ENCODE results near the gene ROM1. TPM values are rescaled to one million over a fixed set of nuclear protein-coding genes. Genes with fewer than 3 reads are reported as not detected.
A peak's percentile ranks its signal among the peaks of the same experiment; 100 is the strongest.

ROM1 gene
- total and polyA plus RNA-seq, 2 experiments from 2014 or later, result 1.5 to 3.2 TPM

DNA sequence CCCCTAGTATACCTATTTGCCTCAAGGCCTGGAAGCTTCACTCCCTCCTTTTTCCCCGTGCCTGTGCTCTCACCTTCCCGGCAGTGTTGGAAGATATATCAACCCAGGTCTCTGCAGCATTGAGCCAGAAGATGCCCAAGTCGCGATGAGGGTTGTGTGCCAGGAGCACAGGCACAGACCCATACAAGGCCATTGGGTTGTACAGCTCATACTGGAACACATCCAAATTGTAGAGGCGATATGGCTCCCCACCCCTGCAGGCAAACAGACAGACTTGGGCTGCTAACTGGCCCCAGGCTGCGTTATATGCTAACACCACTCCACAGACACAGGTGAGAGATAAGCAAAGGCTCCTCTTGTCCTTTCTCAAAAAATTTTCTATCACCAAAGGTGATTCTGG lies 19.4 kb downstream of the ROM1 start:
- no peaks in the 10 kb centered on the region for H3K27me3 ChIP-seq
- H4K20me1 ChIP-seq (ENCODE audit: insufficient read depth, poor library complexity, severe bottlenecking), result no peaks in the 10 kb centered on the region
- no peak for DNase-seq (ENCODE audit: low spot score)
- peaks cover 21% of the 10 kb centered on the region for H3K79me2 ChIP-seq
- no peak overlapping the region for H2AFZ ChIP-seq
- H3K36me3 ChIP-seq (replicated peaks; ENCODE audit: insufficient read depth, low read depth), result no peaks in the 10 kb centered on the region
- H3K4me3 ChIP-seq, result no peak overlapping the region
- 97% methylated on average over 6 of the region's 6 CpGs for WGBS (ENCODE audit: low lambda C conversion rate, missing lambda C conversion rate)
- H3K4me1 ChIP-seq (ENCODE audit: insufficient read depth), result no peaks in the 10 kb centered on the region
- H3K4me2 ChIP-seq, result no peak overlapping the region
- no peak overlapping the region for H3K27ac ChIP-seq
- H3K9me3 ChIP-seq (ENCODE audit: low read depth), result no peaks in the 10 kb centered on the region
- TF ChIP-seq, protein P1, sequence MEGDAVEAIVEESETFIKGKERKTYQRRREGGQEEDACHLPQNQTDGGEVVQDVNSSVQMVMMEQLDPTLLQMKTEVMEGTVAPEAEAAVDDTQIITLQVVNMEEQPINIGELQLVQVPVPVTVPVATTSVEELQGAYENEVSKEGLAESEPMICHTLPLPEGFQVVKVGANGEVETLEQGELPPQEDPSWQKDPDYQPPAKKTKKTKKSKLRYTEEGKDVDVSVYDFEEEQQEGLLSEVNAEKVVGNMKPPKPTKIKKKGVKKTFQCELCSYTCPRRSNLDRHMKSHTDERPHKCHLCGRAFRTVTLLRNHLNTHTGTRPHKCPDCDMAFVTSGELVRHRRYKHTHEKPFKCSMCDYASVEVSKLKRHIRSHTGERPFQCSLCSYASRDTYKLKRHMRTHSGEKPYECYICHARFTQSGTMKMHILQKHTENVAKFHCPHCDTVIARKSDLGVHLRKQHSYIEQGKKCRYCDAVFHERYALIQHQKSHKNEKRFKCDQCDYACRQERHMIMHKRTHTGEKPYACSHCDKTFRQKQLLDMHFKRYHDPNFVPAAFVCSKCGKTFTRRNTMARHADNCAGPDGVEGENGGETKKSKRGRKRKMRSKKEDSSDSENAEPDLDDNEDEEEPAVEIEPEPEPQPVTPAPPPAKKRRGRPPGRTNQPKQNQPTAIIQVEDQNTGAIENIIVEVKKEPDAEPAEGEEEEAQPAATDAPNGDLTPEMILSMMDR (IDR thresholded peaks at IDR 0.05; ENCODE audit: poor library complexity), result no peak
- no peak for TF ChIP-seq EZH2 (IDR thresholded peaks at IDR 0.05; ENCODE audit: borderline replicate concordance)
- no peak for TF ChIP-seq EZH2phosphoT487 (IDR thresholded peaks at IDR 0.05; ENCODE audit: low read depth, severe bottlenecking, unreplicated experiment)
- H3K9me2 ChIP-seq (replicated peaks; ENCODE audit: insufficient read depth), result no peaks in the 10 kb centered on the region

DNA sequence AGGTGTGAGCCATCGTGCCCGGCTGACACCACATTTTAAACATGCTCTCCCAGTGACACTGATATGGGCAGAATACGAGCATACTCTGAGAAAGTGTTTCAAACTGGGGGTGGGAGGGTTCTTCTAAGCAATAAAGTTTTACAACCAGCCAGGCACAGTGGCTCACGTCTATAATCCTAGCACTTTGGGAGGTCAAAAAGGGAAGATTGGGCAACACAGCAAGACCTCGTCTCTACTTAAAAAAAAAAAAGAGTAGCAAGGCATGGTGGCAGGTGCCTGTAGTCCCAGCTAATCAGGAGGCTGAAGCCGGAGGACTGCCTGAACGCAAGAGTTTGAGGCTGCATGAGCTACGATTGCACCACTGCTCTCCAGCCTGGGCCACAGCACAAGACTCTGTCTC lies 31.2 kb downstream of the ROM1 start:
- Histone ChIP-seq H3K79me2 (peaks cover 67% of the 10 kb centered on the region), H3K4me2 (peak overlapping the region; percentile 97), H3K4me3 (no peak overlapping the region), H3K4me1 (ENCODE audit: insufficient read depth) (peaks cover 10% of the 10 kb centered on the region), H3K27me3 (no peaks in the 10 kb centered on the region), H2AFZ (no peak overlapping the region), H4K20me1 (ENCODE audit: insufficient read depth, poor library complexity, severe bottlenecking) (no peaks in the 10 kb centered on the region), H3K36me3 (replicated peaks; ENCODE audit: insufficient read depth, low read depth) (no peaks in the 10 kb centered on the region), H3K9me3 (ENCODE audit: low read depth) (no peaks in the 10 kb centered on the region), H3K27ac (peak overlapping the region; percentile 67), H3K9me2 (replicated peaks; ENCODE audit: insufficient read depth) (no peaks in the 10 kb centered on the region)
- no peak for DNase-seq (ENCODE audit: low spot score)
- TF ChIP-seq EZH2phosphoT487 (IDR thresholded peaks at IDR 0.05; ENCODE audit: low read depth, severe bottlenecking, unreplicated experiment) (no peak), EZH2 (IDR thresholded peaks at IDR 0.05; ENCODE audit: borderline replicate concordance) (no peak)
- TF ChIP-seq, protein P1 (IDR thresholded peaks at IDR 0.05; ENCODE audit: poor library complexity), result no peak
- 71% methylated on average over 8 of the region's 8 CpGs for WGBS (ENCODE audit: low lambda C conversion rate, missing lambda C conversion rate)

DNA sequence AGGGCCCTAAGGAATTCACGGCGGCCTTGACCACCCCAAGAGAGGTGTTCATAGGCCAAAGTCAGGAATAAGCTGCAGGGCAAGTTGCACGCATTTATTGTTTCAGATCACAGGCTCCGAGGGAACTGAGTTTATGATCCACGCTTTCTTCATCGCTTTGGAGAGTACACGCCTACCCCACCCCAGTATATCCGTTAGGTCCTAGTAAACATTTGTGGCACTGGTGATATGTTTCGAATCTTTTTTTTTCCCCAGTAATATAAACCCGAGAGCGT lies 32.6 kb downstream of the ROM1 start:
- 16% methylated on average over 11 of the region's 11 CpGs for WGBS (ENCODE audit: low lambda C conversion rate, missing lambda C conversion rate)
- Histone ChIP-seq H2AFZ (peak overlapping the region; percentile 20), H3K4me1 (ENCODE audit: insufficient read depth) (peaks cover 10% of the 10 kb centered on the region), H3K4me2 (peak overlapping the region; percentile 97), H3K9me3 (ENCODE audit: low read depth) (no peaks in the 10 kb centered on the region), H3K4me3 (peak overlapping the region; percentile 72), H3K27me3 (no peaks in the 10 kb centered on the region), H3K27ac (peak overlapping the region; percentile 97), H3K79me2 (peaks cover 57% of the 10 kb centered on the region), H3K36me3 (replicated peaks; ENCODE audit: insufficient read depth, low read depth) (no peaks in the 10 kb centered on the region), H3K9me2 (replicated peaks; ENCODE audit: insufficient read depth) (no peaks in the 10 kb centered on the region), H4K20me1 (ENCODE audit: insufficient read depth, poor library complexity, severe bottlenecking) (no peaks in the 10 kb centered on the region)
- TF ChIP-seq EZH2 (IDR thresholded peaks at IDR 0.05; ENCODE audit: borderline replicate concordance) (no peak), EZH2phosphoT487 (IDR thresholded peaks at IDR 0.05; ENCODE audit: low read depth, severe bottlenecking, unreplicated experiment) (no peak)
- TF ChIP-seq, protein P1 (IDR thresholded peaks at IDR 0.05; ENCODE audit: poor library complexity), result no peak
- no peak for DNase-seq (ENCODE audit: low spot score)

Measured in hepatocyte (in vitro differentiated cells).